ENCODE results near the gene ADGRA1.
"Not testable (repeated sequence)": the region's sequence is repeated elsewhere in the genome, so short reads cannot be mapped to it uniquely, and the experiment has no call there.

ADGRA1 gene

GRCh38 chr10:133053527-133054133 is 34.1 kb upstream of the ADGRA1 start:
- intact Hi-C loops (cut with DNase I); DNase-seq: not testable (repeated sequence)

- no peak for DNase-seq
- intact Hi-C loops (cut with DNase I), result no loop called here
These were observed 32.3 kb upstream of the ADGRA1 start for GRCh38 chr10:133055470-133055869.

- intact Hi-C loops (cut with DNase I), result no loop called here
- DNase-seq, result no peak
These were observed 31.7 kb upstream of the ADGRA1 start for GRCh38 chr10:133056001-133056400.

GRCh38 chr10:133056651-133057178 is 31.0 kb upstream of the ADGRA1 start:
- intact Hi-C loops (cut with DNase I), result no loop called here
- DNase-seq, result no peak

- intact Hi-C loops (cut with DNase I), result no loop called here
- no peak for DNase-seq
These were observed 29.2 kb upstream of the ADGRA1 start for GRCh38 chr10:133058331-133059092.

- no peak for DNase-seq
- intact Hi-C loops (cut with DNase I), result no loop called here
These were observed 28.6 kb upstream of the ADGRA1 start for GRCh38 chr10:133059093-133059470.

- intact Hi-C loops (cut with DNase I), result no loop called here
- DNase-seq, result no peak
These were observed 28.2 kb upstream of the ADGRA1 start for GRCh38 chr10:133059571-133059970.

- DNase-seq, result no peak
- intact Hi-C loops (cut with DNase I), result no loop called here
These were observed 27.7 kb upstream of the ADGRA1 start for GRCh38 chr10:133060022-133060421.

GRCh38 chr10:133060466-133060865 is 27.3 kb upstream of the ADGRA1 start:
- intact Hi-C loops (cut with DNase I), result no loop called here
- no peak for DNase-seq

- intact Hi-C loops (cut with DNase I), result no loop called here
- no peak for DNase-seq
These were observed 26.8 kb upstream of the ADGRA1 start for GRCh38 chr10:133060881-133061280.

- intact Hi-C loops (cut with DNase I), result no loop called here
- no peak for DNase-seq
These were observed 26.3 kb upstream of the ADGRA1 start for GRCh38 chr10:133061296-133062038.

GRCh38 chr10:133062085-133062484 is 25.6 kb upstream of the ADGRA1 start:
- intact Hi-C loops (cut with DNase I), result no loop called here
- DNase-seq, result no peak

- intact Hi-C loops (cut with DNase I), result no loop called here
- no peak for DNase-seq
These were observed 25.1 kb upstream of the ADGRA1 start for GRCh38 chr10:133062635-133063034.

GRCh38 chr10:133067149-133068105 is 20.3 kb upstream of the ADGRA1 start:
- peak in 4 of 42 donors; percentile 2 to 50 (median 34) for DNase-seq

GRCh38 chr10:133068111-133069032 is 19.4 kb upstream of the ADGRA1 start:
- intact Hi-C loops (cut with DNase I), result no loop called here
- peak in 1 of 42 donors; percentile 1 for DNase-seq

More at GRCh38 chr10:133067149-133068105, 20.3 kb upstream of the ADGRA1 start:
- intact Hi-C loops (cut with DNase I), result no loop called here

GRCh38 chr10:133069033-133069525 is 18.6 kb upstream of the ADGRA1 start:
- intact Hi-C loops (cut with DNase I), result no loop called here
- DNase-seq, result peak in 1 of 42 donors; percentile 2

- DNase-seq, result peak in 1 of 42 donors; percentile 2
- intact Hi-C loops (cut with DNase I), result no loop called here
These were observed 17.3 kb upstream of the ADGRA1 start for GRCh38 chr10:133070405-133070804.
